Parathyroid adenoma (tissue), 2 donors: ENCODE measurements around the gene IL1RAPL1.
"Not testable (repeated sequence)": the region's sequence is repeated elsewhere in the genome, so short reads cannot be mapped to it uniquely, and the experiment has no call there.

Experiments used
- H2AFZ ChIP-seq: fragments of 300-600 bp; sonication (generic); one replicate; pipeline ENCODE4 v1.7.0; 2017; ENCODE audit warnings: antibody characterized with exemption, mild to moderate bottlenecking
- H3K27ac ChIP-seq: fragments of 300-600 bp; sonication (generic); one replicate; pipeline ENCODE4 v1.7.0; 2017
- H3K27me3 ChIP-seq: fragments of 300-600 bp; sonication (generic); one replicate; pipeline ENCODE4 v1.7.0; 2017; ENCODE audit warnings: low read length; ENCODE audit not compliant: control insufficient read depth, insufficient read depth
- H3K36me3 ChIP-seq: fragments of 300-600 bp; sonication (generic); one replicate; pipeline ENCODE4 v1.7.0; 2017; ENCODE audit warnings: low read length; ENCODE audit not compliant: control insufficient read depth, insufficient read depth
- H3K4me1 ChIP-seq: fragments of 300-600 bp; sonication (generic); one replicate; pipeline ENCODE4 v1.7.0; 2017; ENCODE audit warnings: control low read depth
- H3K4me2 ChIP-seq: fragments of 300-600 bp; sonication (generic); one replicate; pipeline ENCODE4 v1.7.0; 2017; ENCODE audit warnings: low read length
- H3K4me3 ChIP-seq: fragments of 300-600 bp; sonication (generic); one replicate; pipeline ENCODE4 v1.7.0; 2017; ENCODE audit warnings: low read depth, low read length
- H3K79me2 ChIP-seq: fragments of 300-600 bp; sonication (generic); one replicate; pipeline ENCODE4 v1.7.0; 2017; ENCODE audit warnings: control low read depth
- H3K9ac ChIP-seq: fragments of 300-600 bp; sonication (generic); one replicate; pipeline ENCODE4 v1.7.0; 2017; ENCODE audit warnings: mild to moderate bottlenecking
- H3K9me3 ChIP-seq: fragments of 300-600 bp; sonication (generic); one replicate; pipeline ENCODE4 v1.7.0; 2017; ENCODE audit warnings: low read length; ENCODE audit not compliant: control insufficient read depth
- TF ChIP-seq, protein P1 (sequence below): fragments of 300-600 bp; sonication (generic); IDR thresholded peaks from one replicate; pipeline ENCODE4 v1.7.0; 2017; ENCODE audit warnings: antibody characterized with exemption, mild to moderate bottlenecking
- donor health status: primary hyperparathyroidism.

The IL1RAPL1 gene

DNA sequence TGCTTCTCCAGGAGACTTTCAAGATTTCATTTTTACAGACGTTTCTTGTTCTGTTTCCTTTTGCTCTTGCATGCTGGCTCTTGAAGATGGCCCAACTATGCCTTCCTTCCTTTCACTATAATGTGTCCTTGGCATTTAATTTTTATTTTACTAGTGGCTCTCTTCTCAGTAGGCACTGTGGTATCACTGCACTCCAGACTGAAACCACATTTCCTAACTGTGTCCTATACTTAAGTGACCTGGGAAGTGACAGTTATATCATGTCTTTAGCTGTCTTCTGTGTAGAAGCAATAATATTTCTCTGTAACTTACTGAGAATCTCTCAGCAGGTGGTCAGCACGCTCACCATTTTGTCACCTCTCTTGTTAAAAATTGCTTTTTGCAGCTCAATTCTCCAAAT lies 168.9 kb downstream of the IL1RAPL1 start:
- H3K4me2 ChIP-seq: no peak overlapping the region
- H3K27ac ChIP-seq: no peak overlapping the region
- H3K9ac ChIP-seq: no peak overlapping the region
- no peaks in the 10 kb centered on the region for H3K27me3 ChIP-seq
- H3K9me3 ChIP-seq: no peaks in the 10 kb centered on the region
- no peaks in the 10 kb centered on the region for H3K79me2 ChIP-seq
- H3K4me3 ChIP-seq: no peak overlapping the region
- H3K36me3 ChIP-seq: no peaks in the 10 kb centered on the region
- TF ChIP-seq, protein P1, sequence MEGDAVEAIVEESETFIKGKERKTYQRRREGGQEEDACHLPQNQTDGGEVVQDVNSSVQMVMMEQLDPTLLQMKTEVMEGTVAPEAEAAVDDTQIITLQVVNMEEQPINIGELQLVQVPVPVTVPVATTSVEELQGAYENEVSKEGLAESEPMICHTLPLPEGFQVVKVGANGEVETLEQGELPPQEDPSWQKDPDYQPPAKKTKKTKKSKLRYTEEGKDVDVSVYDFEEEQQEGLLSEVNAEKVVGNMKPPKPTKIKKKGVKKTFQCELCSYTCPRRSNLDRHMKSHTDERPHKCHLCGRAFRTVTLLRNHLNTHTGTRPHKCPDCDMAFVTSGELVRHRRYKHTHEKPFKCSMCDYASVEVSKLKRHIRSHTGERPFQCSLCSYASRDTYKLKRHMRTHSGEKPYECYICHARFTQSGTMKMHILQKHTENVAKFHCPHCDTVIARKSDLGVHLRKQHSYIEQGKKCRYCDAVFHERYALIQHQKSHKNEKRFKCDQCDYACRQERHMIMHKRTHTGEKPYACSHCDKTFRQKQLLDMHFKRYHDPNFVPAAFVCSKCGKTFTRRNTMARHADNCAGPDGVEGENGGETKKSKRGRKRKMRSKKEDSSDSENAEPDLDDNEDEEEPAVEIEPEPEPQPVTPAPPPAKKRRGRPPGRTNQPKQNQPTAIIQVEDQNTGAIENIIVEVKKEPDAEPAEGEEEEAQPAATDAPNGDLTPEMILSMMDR: no peak
- H3K4me1 ChIP-seq: no peaks in the 10 kb centered on the region
- no peak overlapping the region for H2AFZ ChIP-seq

DNA sequence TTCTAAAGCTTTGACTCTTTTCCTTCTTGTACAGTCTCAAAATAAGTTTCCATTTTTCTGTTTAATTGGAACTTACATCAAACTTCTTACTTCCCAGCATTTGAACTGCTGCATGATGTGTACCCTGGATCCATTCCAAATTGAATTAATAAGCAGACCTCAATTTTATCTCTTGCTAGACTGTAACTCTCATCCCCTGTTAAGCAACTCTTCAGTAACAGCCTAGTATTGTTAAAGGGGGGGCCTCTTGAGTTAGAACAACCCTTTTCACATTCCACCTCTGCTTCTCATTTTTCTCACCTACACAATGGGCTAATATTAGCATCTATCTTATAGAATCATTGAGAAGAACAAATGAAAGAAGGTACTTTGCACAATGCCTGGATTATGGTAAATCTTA lies 169.4 kb downstream of the IL1RAPL1 start:
- Histone ChIP-seq H3K4me2 (no peak overlapping the region), H3K27ac (no peak overlapping the region), H2AFZ (no peak overlapping the region), H3K36me3 (no peaks in the 10 kb centered on the region), H3K27me3 (no peaks in the 10 kb centered on the region), H3K9me3 (no peaks in the 10 kb centered on the region), H3K4me3 (no peak overlapping the region), H3K4me1 (no peaks in the 10 kb centered on the region), H3K9ac (no peak overlapping the region), H3K79me2 (no peaks in the 10 kb centered on the region)
- TF ChIP-seq, protein P1: no peak

DNA sequence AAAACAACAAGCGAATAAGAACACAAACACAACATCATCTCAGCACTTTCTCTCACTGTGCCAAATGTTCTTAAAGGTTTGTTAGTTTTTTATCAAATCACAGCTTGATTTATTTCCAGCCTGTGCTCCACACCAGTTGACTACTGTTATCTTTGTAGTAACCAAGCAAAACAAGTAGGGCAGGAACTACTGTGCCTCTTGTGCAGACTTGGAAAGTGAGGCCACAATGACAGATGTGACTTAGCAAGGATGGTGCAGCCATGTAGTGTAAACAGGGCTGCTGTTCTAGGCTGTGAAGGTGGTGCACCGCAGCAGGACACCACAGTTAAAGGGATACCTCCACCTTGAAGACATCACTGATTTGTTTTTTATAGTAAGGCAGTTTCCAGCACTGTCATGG lies 170.0 kb downstream of the IL1RAPL1 start:
- Histone ChIP-seq H3K79me2 (no peaks in the 10 kb centered on the region), H3K27me3 (no peaks in the 10 kb centered on the region), H3K9ac (no peak overlapping the region), H3K36me3 (no peaks in the 10 kb centered on the region), H3K4me3 (no peak overlapping the region), H3K4me1 (no peaks in the 10 kb centered on the region), H3K4me2 (no peak overlapping the region), H3K27ac (no peak overlapping the region), H2AFZ (no peak overlapping the region), H3K9me3 (no peaks in the 10 kb centered on the region)
- TF ChIP-seq, protein P1: no peak

DNA sequence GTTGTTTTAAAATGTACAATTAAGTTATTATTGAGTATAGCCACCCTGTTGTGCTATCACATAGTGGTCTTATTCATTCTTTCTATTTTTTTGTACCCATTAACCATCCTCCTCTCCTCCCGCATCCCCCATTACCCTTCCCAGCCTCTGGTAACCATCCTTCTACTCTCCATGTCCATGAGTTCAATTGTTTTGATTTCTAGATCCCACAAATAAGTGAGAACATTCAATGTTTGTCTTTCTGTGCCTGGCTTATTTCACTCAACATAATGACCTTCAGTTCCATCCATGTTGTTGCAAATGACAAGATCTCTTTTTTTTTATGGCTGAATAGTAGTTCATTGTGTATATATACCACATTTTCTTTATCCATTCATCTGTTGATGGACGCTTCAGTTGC lies 179.3 kb downstream of the IL1RAPL1 start:
- not testable (repeated sequence) for H3K9ac ChIP-seq, H3K4me2 ChIP-seq, H3K27me3 ChIP-seq, H3K4me1 ChIP-seq, H2AFZ ChIP-seq, H3K9me3 ChIP-seq, H3K36me3 ChIP-seq, H3K27ac ChIP-seq, H3K79me2 ChIP-seq, H3K4me3 ChIP-seq

DNA sequence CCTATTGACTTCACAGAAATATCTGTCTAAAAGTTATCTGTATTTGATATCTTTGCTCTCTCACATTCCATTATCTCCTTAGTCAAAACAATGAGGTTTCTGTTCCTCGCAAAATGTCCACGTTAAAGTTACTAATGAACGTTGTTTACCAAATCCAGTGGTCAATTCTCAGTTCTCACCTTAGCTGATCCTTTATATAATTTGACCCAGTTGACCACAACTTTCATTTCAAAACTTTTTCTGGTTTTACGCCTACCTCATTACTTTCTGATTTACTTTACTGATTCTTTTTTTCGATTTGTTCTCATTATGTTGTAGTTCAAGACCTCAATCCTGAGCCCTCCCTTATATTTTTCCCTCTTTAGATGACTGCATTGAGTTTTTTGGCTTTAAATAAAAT lies 186.6 kb downstream of the IL1RAPL1 start:
- Histone ChIP-seq H3K27me3 (no peaks in the 10 kb centered on the region), H3K79me2 (no peaks in the 10 kb centered on the region), H3K4me3 (no peak overlapping the region), H3K27ac (no peak overlapping the region), H3K9me3 (no peaks in the 10 kb centered on the region), H3K36me3 (no peaks in the 10 kb centered on the region), H3K4me1 (no peaks in the 10 kb centered on the region), H3K9ac (no peak overlapping the region), H3K4me2 (no peak overlapping the region), H2AFZ (no peak overlapping the region)
- TF ChIP-seq, protein P1: no peak
